Stomach (tissue), 9 donors: Measurements from ENCODE around the gene FAF2. TPM values are rescaled to one million over a fixed set of nuclear protein-coding genes. Genes with fewer than 3 reads are reported as not detected.

Experiments
- DNase-seq, 2 donors: peaks; one replicate each; pipeline versions ENCODE4 v3.0.0 to v3.0.0-alpha.2; 2013 to 2019
- H3K27ac ChIP-seq, 5 donors: fragments of 200-600 bp in 4 of 5; sonication (generic) in 4 of 5; one replicate each; pipeline ENCODE4 v1.5.1; 2013 to 2019; ENCODE audit warnings: mild to moderate bottlenecking in 1 of 5, moderate library complexity in 1 of 5
- H3K27me3 ChIP-seq, 3 donors: fragments of 200-600 bp; sonication (generic); one replicate each; pipeline ENCODE4 v1.5.1; 2017 to 2019; ENCODE audit warnings: mixed run types in 1 of 3
- H3K36me3 ChIP-seq, 4 donors: fragments of 200-600 bp; sonication (generic); 1 replicate in 3 of 4; 2 replicates in 1 of 4; pipeline ENCODE4 v1.5.1; 2016 to 2019
- H3K4me1 ChIP-seq, 4 donors: fragments of 200-600 bp; sonication (generic); one replicate each; pipeline ENCODE4 v1.5.1; 2016 to 2019
- H3K4me3 ChIP-seq, 4 donors: fragments of 200-600 bp; sonication (generic) in 3 of 4; one replicate each; pipeline ENCODE4 v1.5.1; 2016 to 2019; ENCODE audit warnings: mild to moderate bottlenecking in 1 of 4
- H3K9me3 ChIP-seq, 4 donors: fragments of 200-600 bp; sonication (generic); one replicate each; pipeline ENCODE4 v1.5.1; 2016 to 2019
- EP300 ChIP-seq: sonication (generic); formaldehyde crosslinking; IDR thresholded peaks from one replicate; pipeline ENCODE4 v1.6.1; 2017; ENCODE audit warnings: antibody characterized with exemption
- POLR2A ChIP-seq, 4 donors: fragments of 450-650 bp; IDR thresholded peaks; one replicate each; pipeline ENCODE4 v1.6.1; 2016; ENCODE audit warnings: antibody characterized with exemption in 4 of 4, control low read depth in 2 of 4, mild to moderate bottlenecking in 1 of 4, moderate library complexity in 1 of 4
- POLR2AphosphoS5 ChIP-seq, 3 donors: sonication (generic); formaldehyde crosslinking; IDR thresholded peaks; one replicate each; pipeline ENCODE4 v1.6.1; 2016; ENCODE audit warnings: antibody characterized with exemption in 3 of 3
- WGBS, 5 donors: extraction: QIAGEN DNeasy Blood & Tissue Kit in 3 of 5; methylation state at CpG; one replicate each; pipeline versions ENCODE4 v1.1.5 to v1.1.7; 2013 to 2018; 5-methylcytosine and 5-hydroxymethylcytosine counted together
- intact Hi-C: fragments of 100-400 bp; cut with DNase I; formaldehyde crosslinking; loops from one replicate; pipeline ENCODE4 v1.15.1; 2023; ENCODE audit warnings: low total_unique reads
- polyA plus RNA-seq, 3 donors: library from polyadenylated mRNA; stranded (reverse); fragments of 200-250 nt; gene quantifications; one replicate each; pipeline ENCODE4 v1.2.3, GENCODE V29; 2013
- total RNA-seq, 5 donors: library from RNA; depleted of rRNA; stranded (reverse); fragments of >200 nt; gene quantifications; one replicate each; pipeline versions ENCODE4 v1.1.0 to v1.2.3, GENCODE V29; 2014 to 2016
- TF ChIP-seq, protein P1 (sequence below), 7 experiments: fragments of 450-650 bp in 4 of 7; fragments of 200-600 bp in 3 of 7; sonication (generic) in 3 of 7; IDR thresholded peaks; one replicate each; pipeline ENCODE4 v1.5.1; 2016 to 2019; ENCODE audit warnings: antibody characterized with exemption in 7 of 7, control low read depth in 2 of 7, mild to moderate bottlenecking in 1 of 7
- donor health status: healthy with polysubstance abuse.
- donor health status: Bipolar disorder and iron deficiency.
- donor health status: healthy.

The FAF2 gene
- total and polyA plus RNA-seq, 8 donors = 5.7 to 57.2 (median 22.6) TPM

- peaks cover 0 to 6% (median 2%) of the 10 kb centered on the region in 4 donors for H3K4me1 ChIP-seq
- 81 to 93% (median 87%) methylated on average over 1 of the region's 1 CpG for WGBS, 5 donors
- intact Hi-C loops = no loop called here
- no peak overlapping the region for H3K27ac ChIP-seq
- peaks cover 0 to 7% (median 0%) of the 10 kb centered on the region in 3 donors for H3K27me3 ChIP-seq
- H3K9me3 ChIP-seq = no peaks in the 10 kb centered on the region
- H3K4me3 ChIP-seq = no peak overlapping the region
- H3K36me3 ChIP-seq = no peaks in the 10 kb centered on the region
- TF ChIP-seq, protein P1, sequence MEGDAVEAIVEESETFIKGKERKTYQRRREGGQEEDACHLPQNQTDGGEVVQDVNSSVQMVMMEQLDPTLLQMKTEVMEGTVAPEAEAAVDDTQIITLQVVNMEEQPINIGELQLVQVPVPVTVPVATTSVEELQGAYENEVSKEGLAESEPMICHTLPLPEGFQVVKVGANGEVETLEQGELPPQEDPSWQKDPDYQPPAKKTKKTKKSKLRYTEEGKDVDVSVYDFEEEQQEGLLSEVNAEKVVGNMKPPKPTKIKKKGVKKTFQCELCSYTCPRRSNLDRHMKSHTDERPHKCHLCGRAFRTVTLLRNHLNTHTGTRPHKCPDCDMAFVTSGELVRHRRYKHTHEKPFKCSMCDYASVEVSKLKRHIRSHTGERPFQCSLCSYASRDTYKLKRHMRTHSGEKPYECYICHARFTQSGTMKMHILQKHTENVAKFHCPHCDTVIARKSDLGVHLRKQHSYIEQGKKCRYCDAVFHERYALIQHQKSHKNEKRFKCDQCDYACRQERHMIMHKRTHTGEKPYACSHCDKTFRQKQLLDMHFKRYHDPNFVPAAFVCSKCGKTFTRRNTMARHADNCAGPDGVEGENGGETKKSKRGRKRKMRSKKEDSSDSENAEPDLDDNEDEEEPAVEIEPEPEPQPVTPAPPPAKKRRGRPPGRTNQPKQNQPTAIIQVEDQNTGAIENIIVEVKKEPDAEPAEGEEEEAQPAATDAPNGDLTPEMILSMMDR (IDR thresholded peaks at IDR 0.05) = no peak
- TF ChIP-seq POLR2A (IDR thresholded peaks at IDR 0.05) (no peak), POLR2AphosphoS5 (IDR thresholded peaks at IDR 0.05) (no peak), EP300 (no peak)
- DNase-seq = no peak
Observed at GRCh38 chr5:176426876-176427275, 21.3 kb upstream of the FAF2 start.

- H3K27ac ChIP-seq = no peak overlapping the region
- intact Hi-C loops = no loop called here
- no peak for DNase-seq
Observed at GRCh38 chr5:176427971-176428370, 20.2 kb upstream of the FAF2 start.

GRCh38 chr5:176429972-176430371 is 18.2 kb upstream of the FAF2 start:
- H3K27ac ChIP-seq = no peak overlapping the region
- 65 to 74% (median 68%) methylated on average over 4 of the region's 4 CpGs for WGBS, 5 donors
- intact Hi-C loops = no loop called here

More at GRCh38 chr5:176427971-176428370, 20.2 kb upstream of the FAF2 start:
- H3K9me3 ChIP-seq = no peaks in the 10 kb centered on the region
- H3K36me3 ChIP-seq = no peaks in the 10 kb centered on the region
- H3K4me1 ChIP-seq = peaks cover 0 to 6% (median 2%) of the 10 kb centered on the region in 4 donors
- H3K4me3 ChIP-seq = no peak overlapping the region
- 59 to 79% (median 71%) methylated on average over 4 of the region's 4 CpGs for WGBS, 5 donors
- peaks cover 0 to 13% (median 0%) of the 10 kb centered on the region in 3 donors for H3K27me3 ChIP-seq
- TF ChIP-seq POLR2AphosphoS5 (IDR thresholded peaks at IDR 0.05) (no peak), EP300 (no peak), POLR2A (IDR thresholded peaks at IDR 0.05) (no peak)
- TF ChIP-seq, protein P1 (IDR thresholded peaks at IDR 0.05) = no peak

GRCh38 chr5:176432707-176433106 is 15.5 kb upstream of the FAF2 start:
- intact Hi-C loops = no loop called here
- Histone ChIP-seq H3K36me3 (no peaks in the 10 kb centered on the region), H3K4me1 (peaks cover 0 to 6% (median 0%) of the 10 kb centered on the region in 4 donors), H3K4me3 (no peak overlapping the region), H3K27ac (no peak overlapping the region), H3K9me3 (no peaks in the 10 kb centered on the region), H3K27me3 (peaks cover 0 to 13% (median 0%) of the 10 kb centered on the region in 3 donors)
- TF ChIP-seq, protein P1 (IDR thresholded peaks at IDR 0.05) = no peak
- no peak for TF ChIP-seq POLR2A (IDR thresholded peaks at IDR 0.05)
- TF ChIP-seq EP300 = no peak
- TF ChIP-seq POLR2AphosphoS5 (IDR thresholded peaks at IDR 0.05) = no peak
- no peak for DNase-seq
- WGBS, 5 donors = 81 to 93% (median 91%) methylated on average over 4 to 5 of the region's 5 CpGs

More at GRCh38 chr5:176429972-176430371, 18.2 kb upstream of the FAF2 start:
- Histone ChIP-seq H3K4me3 (no peak overlapping the region), H3K27me3 (peaks cover 0 to 13% (median 0%) of the 10 kb centered on the region in 3 donors), H3K9me3 (no peaks in the 10 kb centered on the region), H3K4me1 (no peaks in the 10 kb centered on the region), H3K36me3 (no peaks in the 10 kb centered on the region)
- no peak for DNase-seq
- TF ChIP-seq POLR2A (IDR thresholded peaks at IDR 0.05) (no peak), EP300 (no peak), POLR2AphosphoS5 (IDR thresholded peaks at IDR 0.05) (no peak)
- TF ChIP-seq, protein P1 (IDR thresholded peaks at IDR 0.05) = no peak
